Sigmoid colon (tissue), 7 donors: ENCODE data around the gene ZNF24. TPM values are rescaled to one million over a fixed set of nuclear protein-coding genes. Genes with fewer than 3 reads are reported as not detected.
A peak's percentile ranks its signal among the peaks of the same experiment; 100 is the strongest.

Experiments
- DNase-seq: peaks from one replicate; pipeline ENCODE4 v3.0.0-alpha.2; 2019
- H3K27ac ChIP-seq, 4 donors: fragments of 200-600 bp; sonication (generic); one replicate each; pipeline ENCODE4 v1.5.1; 2016 to 2019; ENCODE audit warnings: mild to moderate bottlenecking in 1 of 4
- H3K27me3 ChIP-seq, 3 donors: fragments of 200-600 bp; sonication (generic); one replicate each; pipeline ENCODE4 v1.5.1; 2019; ENCODE audit warnings: mild to moderate bottlenecking in 1 of 3
- H3K36me3 ChIP-seq, 4 donors: fragments of 200-600 bp; sonication (generic); one replicate each; pipeline ENCODE4 v1.5.1; 2016 to 2019
- H3K4me1 ChIP-seq, 4 donors: fragments of 200-600 bp; sonication (generic); one replicate each; pipeline ENCODE4 v1.5.1; 2017 to 2019
- H3K4me3 ChIP-seq, 4 donors: fragments of 200-600 bp; sonication (generic); one replicate each; pipeline ENCODE4 v1.5.1; 2017 to 2019; ENCODE audit warnings: mild to moderate bottlenecking in 2 of 4, moderate library complexity in 1 of 4
- H3K9me3 ChIP-seq, 4 donors: fragments of 200-600 bp in 3 of 4; sonication (generic) in 3 of 4; one replicate each; pipeline versions ENCODE4 v1.5.1 to v1.6.1; 2013 to 2019
- EP300 ChIP-seq, 4 donors: sonication (generic); formaldehyde crosslinking; IDR thresholded peaks; one replicate each; pipeline ENCODE4 v1.6.1; 2017; ENCODE audit warnings: antibody characterized with exemption in 4 of 4
- POLR2A ChIP-seq, 2 donors: fragments of 450-650 bp; IDR thresholded peaks; one replicate each; pipeline ENCODE4 v1.6.1; 2016; ENCODE audit warnings: antibody characterized with exemption in 2 of 2, mild to moderate bottlenecking in 2 of 2, moderate library complexity in 2 of 2
- POLR2AphosphoS5 ChIP-seq, 4 donors: sonication (generic); formaldehyde crosslinking; IDR thresholded peaks; one replicate each; pipeline ENCODE4 v1.6.1; 2017; ENCODE audit warnings: antibody characterized with exemption in 4 of 4
- WGBS, 2 donors: extraction: QIAGEN DNeasy Blood & Tissue Kit; methylation state at CpG; one replicate each; pipeline ENCODE4 v1.1.7; 2013; 5-methylcytosine and 5-hydroxymethylcytosine counted together
- intact Hi-C: fragments of 100-400 bp; cut with DNase I; formaldehyde crosslinking; loops from one replicate; pipeline ENCODE4 v1.15.1; 2023
- polyA plus RNA-seq, 3 donors: library from polyadenylated mRNA; stranded (reverse); fragments of 200-250 nt; gene quantifications; one replicate each; pipeline ENCODE4 v1.2.3, GENCODE V29; 2013
- total RNA-seq, 4 donors: library from RNA; depleted of rRNA; stranded (reverse); fragments of >200 nt; gene quantifications; one replicate each; pipeline ENCODE4 v1.1.0, GENCODE V29; 2016
- TF ChIP-seq, protein P1 (sequence below), 4 experiments: fragments of 450-650 bp in 3 of 4; fragments of 200-600 bp in 1 of 4; IDR thresholded peaks; one replicate each; pipeline ENCODE4 v1.5.1; 2016 to 2019; ENCODE audit warnings: antibody characterized with exemption in 4 of 4, mild to moderate bottlenecking in 3 of 4, moderate library complexity in 2 of 4
- donor health status: healthy with polysubstance abuse.
- donor health status: Bipolar disorder and iron deficiency.
- donor health status: healthy.

ZNF24 gene
- total RNA-seq (10 to 100 TPM; 32.4 to 49.4 (median 42.9) TPM), polyA plus RNA-seq (10 to 100 TPM; 12.0 to 15.5 (median 14.6) TPM)

DNA sequence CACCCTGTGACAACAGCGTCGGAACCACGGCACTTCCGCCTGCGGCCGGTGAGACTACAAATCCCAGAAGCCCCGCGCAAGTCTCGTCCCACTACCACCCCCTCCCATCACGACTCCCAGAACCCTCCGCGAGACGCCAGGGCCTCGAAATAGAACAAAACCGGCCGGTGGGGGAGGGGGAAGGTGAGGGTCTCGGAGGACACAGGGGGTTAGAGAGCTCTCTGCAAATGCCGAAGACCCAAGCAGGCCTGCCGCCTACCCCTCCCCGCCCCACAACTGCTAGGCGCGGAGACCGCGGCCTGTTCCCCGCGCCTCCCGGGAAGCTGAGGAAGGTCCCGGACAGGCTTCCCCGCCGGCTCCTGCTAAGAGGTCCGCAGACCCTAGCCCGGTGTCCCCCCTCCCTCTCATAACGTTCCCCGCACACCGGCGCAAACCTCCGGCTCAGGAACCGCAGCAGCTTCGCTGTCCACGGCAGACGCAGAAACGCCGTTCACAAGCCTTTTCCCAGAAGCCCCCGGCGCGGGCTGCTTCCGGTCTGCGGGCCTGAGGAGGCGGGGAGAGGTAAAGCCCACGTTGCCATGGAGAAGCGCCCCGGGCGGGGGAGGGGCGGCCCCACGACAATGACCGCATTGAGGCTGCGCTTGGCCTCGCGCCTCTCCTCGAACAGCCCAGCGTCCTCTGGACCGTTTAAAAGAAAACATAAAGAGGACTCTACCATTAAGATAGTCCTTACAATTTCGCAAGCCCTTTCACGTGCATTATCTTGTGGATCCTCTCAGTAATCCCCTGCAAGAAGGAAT, at the start of gene ZNF24:
TSS of gene ZNF24 (minus strand) at position 485 of the 800 bp plus-strand sequence. CDS start 3,770 bp downstream, outside the sequence.
- 0 to 1% methylated on average over 64 of the region's 64 CpGs for WGBS, 2 donors
- peak; percentile 98 for DNase-seq
- Histone ChIP-seq H3K4me3 (peak within 1 kb of the TSS; percentile 77 to 96 (median 94)), H3K27ac (peak within 1 kb of the TSS; percentile 95 to 99 (median 99)), H3K36me3 (peaks cover 6 to 13% (median 12%) of the 10 kb centered on the region in 4 donors), H3K27me3 (no peaks in the 10 kb centered on the region), H3K9me3 (no peaks in the 10 kb centered on the region), H3K4me1 (peaks cover 0 to 56% (median 28%) of the 10 kb centered on the region in 4 donors)
- TF ChIP-seq, protein P1, sequence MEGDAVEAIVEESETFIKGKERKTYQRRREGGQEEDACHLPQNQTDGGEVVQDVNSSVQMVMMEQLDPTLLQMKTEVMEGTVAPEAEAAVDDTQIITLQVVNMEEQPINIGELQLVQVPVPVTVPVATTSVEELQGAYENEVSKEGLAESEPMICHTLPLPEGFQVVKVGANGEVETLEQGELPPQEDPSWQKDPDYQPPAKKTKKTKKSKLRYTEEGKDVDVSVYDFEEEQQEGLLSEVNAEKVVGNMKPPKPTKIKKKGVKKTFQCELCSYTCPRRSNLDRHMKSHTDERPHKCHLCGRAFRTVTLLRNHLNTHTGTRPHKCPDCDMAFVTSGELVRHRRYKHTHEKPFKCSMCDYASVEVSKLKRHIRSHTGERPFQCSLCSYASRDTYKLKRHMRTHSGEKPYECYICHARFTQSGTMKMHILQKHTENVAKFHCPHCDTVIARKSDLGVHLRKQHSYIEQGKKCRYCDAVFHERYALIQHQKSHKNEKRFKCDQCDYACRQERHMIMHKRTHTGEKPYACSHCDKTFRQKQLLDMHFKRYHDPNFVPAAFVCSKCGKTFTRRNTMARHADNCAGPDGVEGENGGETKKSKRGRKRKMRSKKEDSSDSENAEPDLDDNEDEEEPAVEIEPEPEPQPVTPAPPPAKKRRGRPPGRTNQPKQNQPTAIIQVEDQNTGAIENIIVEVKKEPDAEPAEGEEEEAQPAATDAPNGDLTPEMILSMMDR (IDR thresholded peaks at IDR 0.05), result no peak
- TF ChIP-seq POLR2A (IDR thresholded peaks at IDR 0.05) (peak; percentile 66 to 78), POLR2AphosphoS5 (IDR thresholded peaks at IDR 0.05) (peak; percentile 85 to 93 (median 88)), EP300 (IDR thresholded peaks at IDR 0.05) (peak in 2 of 4 donors; percentile 23 to 49)
- intact Hi-C loops, result loop anchor here (1.0 to 10.0 kb wide), 6 partner anchors 33 to 631 kb away; partner anchors contain the start of genes RMP24, ZNF396, ZNF397 and ZSCAN30

DNA sequence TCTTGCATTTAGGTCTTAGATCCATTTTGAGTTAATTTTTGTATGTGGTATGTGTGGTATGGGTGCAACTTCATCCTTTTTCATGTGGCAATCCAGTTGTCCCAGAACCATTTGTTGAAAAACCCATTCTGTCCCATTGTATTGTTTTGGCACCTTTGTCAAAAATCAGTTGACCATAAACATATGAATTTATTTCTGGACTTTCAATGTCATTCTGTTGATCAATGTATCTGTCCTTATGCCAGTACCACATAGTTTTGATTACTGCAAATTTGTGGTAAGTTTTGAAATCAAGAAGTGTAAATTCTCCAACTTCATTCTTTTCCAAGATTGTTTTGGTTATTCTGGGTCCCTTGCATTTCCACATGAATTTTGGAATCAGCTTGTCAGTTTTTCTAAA, 49.5 kb upstream of the ZNF24 start:
- Histone ChIP-seq H3K27ac (no peak overlapping the region), H3K4me3 (no peak overlapping the region), H3K9me3 (peaks cover 0 to 3% (median 0%) of the 10 kb centered on the region in 4 donors), H3K27me3 (no peaks in the 10 kb centered on the region), H3K4me1 (peaks cover 0 to 8% (median 0%) of the 10 kb centered on the region in 4 donors), H3K36me3 (no peaks in the 10 kb centered on the region)
- intact Hi-C loops, result no loop called here
- TF ChIP-seq EP300 (IDR thresholded peaks at IDR 0.05) (no peak), POLR2A (IDR thresholded peaks at IDR 0.05) (no peak), POLR2AphosphoS5 (IDR thresholded peaks at IDR 0.05) (no peak)
- TF ChIP-seq, protein P1 (IDR thresholded peaks at IDR 0.05), result no peak
- DNase-seq, result no peak

DNA sequence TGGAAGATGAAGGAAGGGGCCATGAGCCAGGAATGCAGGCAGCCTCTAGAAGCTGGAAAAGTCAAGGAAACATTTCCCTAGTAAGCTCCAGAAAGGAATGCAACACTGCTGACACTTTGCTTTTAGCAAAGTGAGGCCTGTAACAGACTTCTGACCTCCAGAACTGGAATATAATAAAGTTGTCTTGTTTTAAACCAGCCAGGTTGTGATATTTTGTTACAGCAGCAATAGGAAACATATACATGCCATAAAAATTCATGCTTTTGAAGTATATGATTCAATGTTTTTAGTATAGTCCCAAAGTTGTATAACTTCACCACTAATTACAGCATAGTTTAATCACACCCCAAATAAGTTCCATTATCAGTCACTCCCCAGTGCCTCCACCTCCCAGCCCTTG, 48.2 kb upstream of the ZNF24 start:
- intact Hi-C loops, result no loop called here
- no peak overlapping the region for H3K27ac ChIP-seq
- peaks cover 0 to 8% (median 0%) of the 10 kb centered on the region in 4 donors for H3K4me1 ChIP-seq
- peaks cover 0 to 3% (median 0%) of the 10 kb centered on the region in 4 donors for H3K9me3 ChIP-seq
- TF ChIP-seq POLR2AphosphoS5 (IDR thresholded peaks at IDR 0.05) (no peak), EP300 (IDR thresholded peaks at IDR 0.05) (no peak), POLR2A (IDR thresholded peaks at IDR 0.05) (no peak)
- TF ChIP-seq, protein P1 (IDR thresholded peaks at IDR 0.05), result no peak
- no peaks in the 10 kb centered on the region for H3K36me3 ChIP-seq
- no peak for DNase-seq
- H3K4me3 ChIP-seq, result no peak overlapping the region
- no peaks in the 10 kb centered on the region for H3K27me3 ChIP-seq

DNA sequence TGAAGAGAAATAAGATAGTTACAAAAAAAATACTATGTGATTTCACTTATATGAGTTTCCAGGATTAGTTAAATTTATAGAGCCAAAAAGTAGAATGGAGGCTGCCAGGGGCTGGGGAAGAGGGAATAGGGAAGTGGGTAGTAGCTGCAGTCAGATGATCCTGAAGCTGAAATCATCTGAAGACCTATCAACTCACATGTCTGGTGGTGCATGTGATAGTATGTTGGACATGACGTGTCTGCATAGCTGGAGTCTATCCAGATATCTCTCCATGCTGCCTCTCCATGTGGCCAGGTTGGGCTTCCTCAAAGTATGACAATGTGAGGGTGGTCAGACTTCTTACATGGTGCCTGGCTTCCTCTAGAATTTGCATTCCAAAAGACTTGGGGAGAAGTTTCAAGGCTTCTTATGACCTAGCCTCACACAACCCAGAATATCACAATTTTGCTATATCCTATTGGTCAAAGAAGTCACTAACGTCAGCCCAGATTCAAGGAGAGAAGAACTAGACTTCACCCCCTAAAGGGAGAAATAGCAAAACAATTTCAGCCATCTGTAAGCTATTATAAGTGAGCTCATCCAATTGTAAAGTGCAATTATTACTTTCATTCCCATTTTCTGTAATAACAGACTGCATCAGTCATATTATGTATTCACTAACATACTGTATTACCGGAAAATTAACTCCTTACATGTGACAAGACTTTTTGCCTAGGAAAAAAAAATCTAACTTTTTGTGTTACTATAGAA, 46.9 kb upstream of the ZNF24 start:
- WGBS, 2 donors, result 32 to 76% methylated on average over 3 of the region's 3 CpGs
- H3K9me3 ChIP-seq, result peaks cover 0 to 3% (median 0%) of the 10 kb centered on the region in 4 donors
- TF ChIP-seq, protein P1 (IDR thresholded peaks at IDR 0.05), result no peak
- TF ChIP-seq POLR2A (IDR thresholded peaks at IDR 0.05) (no peak), POLR2AphosphoS5 (IDR thresholded peaks at IDR 0.05) (no peak), EP300 (IDR thresholded peaks at IDR 0.05) (no peak)
- no peak overlapping the region for H3K4me3 ChIP-seq
- DNase-seq, result no peak
- intact Hi-C loops, result no loop called here
- H3K4me1 ChIP-seq, result peaks cover 0 to 8% (median 2%) of the 10 kb centered on the region in 4 donors
- H3K27ac ChIP-seq, result no peak overlapping the region
- no peaks in the 10 kb centered on the region for H3K36me3 ChIP-seq
- H3K27me3 ChIP-seq, result no peaks in the 10 kb centered on the region
